GM12878 (cell line): Measurements from ENCODE around the gene IPCEF1. TPM values are rescaled to one million over a fixed set of nuclear protein-coding genes. Genes with fewer than 3 reads are reported as not detected.

Experiments used
- ATF2 ChIP-seq: IDR thresholded peaks from 2 replicates; pipeline ENCODE4 v1.6.1; 2012; ENCODE audit warnings: low read length, inconsistent platforms
- ATF3 ChIP-seq: IDR thresholded peaks from 2 replicates; pipeline ENCODE4 v1.6.1; 2011; ENCODE audit warnings: low read depth, mild to moderate bottlenecking, low read length, moderate library complexity, borderline replicate concordance; ENCODE audit errors: extremely low read depth
- BCL11A ChIP-seq: IDR thresholded peaks from 2 replicates; pipeline ENCODE4 v1.6.1; 2011; ENCODE audit warnings: low read depth, low read length
- BCL3 ChIP-seq: IDR thresholded peaks from 2 replicates; pipeline ENCODE4 v1.6.1; 2011; ENCODE audit warnings: borderline replicate concordance, low read depth, mild to moderate bottlenecking, moderate library complexity, low read length; ENCODE audit not compliant: insufficient read depth, poor library complexity, severe bottlenecking
- CBX3 ChIP-seq: fragments of 200-600 bp; sonication (generic); IDR thresholded peaks from 2 replicates; pipeline ENCODE4 v1.6.1; 2016; ENCODE audit warnings: low read depth, borderline replicate concordance
- CREM ChIP-seq: IDR thresholded peaks from 2 replicates; pipeline ENCODE4 v1.6.1; 2014; ENCODE audit warnings: antibody characterized with exemption, low read depth
- CUX1 ChIP-seq: IDR thresholded peaks from 2 replicates; pipeline ENCODE4 v1.6.1; 2012; ENCODE audit warnings: improper control_type of control experiment, low read depth, low read length; ENCODE audit not compliant: insufficient replicate concordance
- EED ChIP-seq: sonication (generic); IDR thresholded peaks from 2 replicates; pipeline ENCODE4 v1.6.1; 2016; ENCODE audit warnings: antibody characterized with exemption, low read depth
- FOS ChIP-seq: IDR thresholded peaks from 3 replicates; pipeline ENCODE4 v1.6.1; 2011; ENCODE audit warnings: borderline replicate concordance; ENCODE audit not compliant: insufficient read length; ENCODE audit errors: extremely low read depth
- HDAC2 ChIP-seq: fragments of 200-600 bp; sonication (generic); IDR thresholded peaks from 2 replicates; pipeline ENCODE4 v1.6.1; 2017
- KLF5 ChIP-seq: fragments of 450-650 bp; IDR thresholded peaks from 2 replicates; pipeline ENCODE4 v1.6.1; 2014; ENCODE audit warnings: mild to moderate bottlenecking; ENCODE audit not compliant: partially characterized antibody
- MAX ChIP-seq: IDR thresholded peaks from 2 replicates; pipeline ENCODE4 v1.6.1; 2012; ENCODE audit warnings: low read depth, low read length, improper control_type of control experiment
- MTA3 ChIP-seq: IDR thresholded peaks from 2 replicates; pipeline ENCODE4 v1.6.1; 2012; ENCODE audit warnings: low read length, inconsistent platforms, borderline replicate concordance
- PAX8 ChIP-seq: fragments of 450-650 bp; IDR thresholded peaks from 2 replicates; pipeline ENCODE4 v1.6.1; 2017; ENCODE audit warnings: mild to moderate bottlenecking, moderate library complexity
- POLR2AphosphoS5 ChIP-seq: IDR thresholded peaks from 2 replicates; pipeline ENCODE4 v1.6.1; 2011; ENCODE audit warnings: mild to moderate bottlenecking, low read length, inconsistent platforms
- RBBP5 ChIP-seq: fragments of 200-600 bp; sonication (generic); conservative IDR thresholded peaks from 2 replicates; pipeline ENCODE4 v1.6.1; 2016
- RUNX3 ChIP-seq: IDR thresholded peaks from 2 replicates; pipeline ENCODE4 v1.6.1; 2012; ENCODE audit warnings: low read length, inconsistent platforms
- STAT1 ChIP-seq: fragments of 450-650 bp; conservative IDR thresholded peaks from 2 replicates; pipeline ENCODE4 v1.6.1; 2014; ENCODE audit warnings: antibody characterized with exemption, mild to moderate bottlenecking
- TCF12 ChIP-seq: IDR thresholded peaks from 2 replicates; pipeline ENCODE4 v1.6.1; 2011; ENCODE audit warnings: low read depth, mild to moderate bottlenecking, low read length
- ZNF24 ChIP-seq: fragments of 450-650 bp; IDR thresholded peaks from 2 replicates; pipeline ENCODE4 v1.6.1; 2017; ENCODE audit warnings: antibody characterized with exemption, mild to moderate bottlenecking
- polyA plus RNA-seq, 11 experiments: library from polyadenylated mRNA; depleted of rRNA in 4 of 11; unstranded in 6 of 11; stranded (reverse) in 5 of 11; fragments of >200 nt; fragmentation: Nextera tagmentation in 4 of 11; fragmentation: Illumina TruSeq in 1 of 11; extraction: Ambion mirVana in 4 of 11; extraction: Trizol in 1 of 11; gene quantifications; 1 replicate in 1 of 11; 2 replicates in 10 of 11; pipeline versions ENCODE4 v1.2.1 to v1.2.3, GENCODE V29; 2011 to 2016; ENCODE audit warnings: inconsistent platforms in 2 of 11, missing spikeins in 2 of 11, low read depth in 1 of 11
- total RNA-seq, 4 experiments: library from RNA; depleted of rRNA in 3 of 4; stranded (reverse); fragments of >200 nt in 3 of 4; fragmentation: Illumina TruSeq in 1 of 4; extraction: Trizol in 1 of 4; gene quantifications; 2 replicates each; pipeline versions ENCODE4 v1.2.1 to v1.2.3, GENCODE V29; 2013 to 2021

Gene IPCEF1
- total and polyA plus RNA-seq, 10 of the 15 experiments (the other 5 are each of a cell fraction or from before 2014, with no cell fraction given), result 1.3 to 137 (median 4.2) TPM

GRCh38 chr6:154301839-154302752 is 54.5 kb downstream of the IPCEF1 start (continued):
- TF ChIP-seq CUX1, result no peak
- no peak for TF ChIP-seq CBX3
- peak; percentile 79; the same call in 1 of the 2 replicates for TF ChIP-seq MTA3
- TF ChIP-seq FOS, result no peak
- TF ChIP-seq RBBP5, result no peak
- TF ChIP-seq BCL3, result no peak
- peak; percentile 88 for TF ChIP-seq ATF2
- TF ChIP-seq BCL11A, result peak; percentile 97
- TF ChIP-seq RUNX3, result peak; percentile 97
- peak; percentile 46; the same call in 1 of the 2 replicates for TF ChIP-seq CREM
- TF ChIP-seq ATF3, result no peak
- no peak for TF ChIP-seq ZNF24
- no peak for TF ChIP-seq MAX
- TF ChIP-seq PAX8, result no peak
- no peak for TF ChIP-seq POLR2AphosphoS5
- TF ChIP-seq STAT1, result no peak
- no peak for TF ChIP-seq KLF5
- no peak for TF ChIP-seq HDAC2
- TF ChIP-seq EED, result peak; percentile 79
- 0 out of 2 replicates have a peak, but pooled peaks have one; percentile 49 for TF ChIP-seq TCF12
